C4-2B (cell line): ENCODE results near the gene ACOXL.

ENCODE experiments used
- H3K27ac ChIP-seq: fragments of 450-650 bp; 2 replicates; pipeline ENCODE4 v1.5.1; 2017
- ZFX ChIP-seq: fragments of 450-650 bp; IDR thresholded peaks from 2 replicates; pipeline ENCODE4 v1.6.1; 2017
- TF ChIP-seq, protein P1 (sequence below): fragments of 450-650 bp; conservative IDR thresholded peaks from 2 replicates; pipeline ENCODE4 v1.5.1; 2017; ENCODE audit warnings: mild to moderate bottlenecking

Gene ACOXL

GRCh38 chr2:111045771-111046444 is 313.5 kb downstream of the ACOXL start:
- TF ChIP-seq ZFX, result no peak
- TF ChIP-seq, protein P1, sequence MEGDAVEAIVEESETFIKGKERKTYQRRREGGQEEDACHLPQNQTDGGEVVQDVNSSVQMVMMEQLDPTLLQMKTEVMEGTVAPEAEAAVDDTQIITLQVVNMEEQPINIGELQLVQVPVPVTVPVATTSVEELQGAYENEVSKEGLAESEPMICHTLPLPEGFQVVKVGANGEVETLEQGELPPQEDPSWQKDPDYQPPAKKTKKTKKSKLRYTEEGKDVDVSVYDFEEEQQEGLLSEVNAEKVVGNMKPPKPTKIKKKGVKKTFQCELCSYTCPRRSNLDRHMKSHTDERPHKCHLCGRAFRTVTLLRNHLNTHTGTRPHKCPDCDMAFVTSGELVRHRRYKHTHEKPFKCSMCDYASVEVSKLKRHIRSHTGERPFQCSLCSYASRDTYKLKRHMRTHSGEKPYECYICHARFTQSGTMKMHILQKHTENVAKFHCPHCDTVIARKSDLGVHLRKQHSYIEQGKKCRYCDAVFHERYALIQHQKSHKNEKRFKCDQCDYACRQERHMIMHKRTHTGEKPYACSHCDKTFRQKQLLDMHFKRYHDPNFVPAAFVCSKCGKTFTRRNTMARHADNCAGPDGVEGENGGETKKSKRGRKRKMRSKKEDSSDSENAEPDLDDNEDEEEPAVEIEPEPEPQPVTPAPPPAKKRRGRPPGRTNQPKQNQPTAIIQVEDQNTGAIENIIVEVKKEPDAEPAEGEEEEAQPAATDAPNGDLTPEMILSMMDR, result no peak
- H3K27ac ChIP-seq, result no peak overlapping the region

DNA sequence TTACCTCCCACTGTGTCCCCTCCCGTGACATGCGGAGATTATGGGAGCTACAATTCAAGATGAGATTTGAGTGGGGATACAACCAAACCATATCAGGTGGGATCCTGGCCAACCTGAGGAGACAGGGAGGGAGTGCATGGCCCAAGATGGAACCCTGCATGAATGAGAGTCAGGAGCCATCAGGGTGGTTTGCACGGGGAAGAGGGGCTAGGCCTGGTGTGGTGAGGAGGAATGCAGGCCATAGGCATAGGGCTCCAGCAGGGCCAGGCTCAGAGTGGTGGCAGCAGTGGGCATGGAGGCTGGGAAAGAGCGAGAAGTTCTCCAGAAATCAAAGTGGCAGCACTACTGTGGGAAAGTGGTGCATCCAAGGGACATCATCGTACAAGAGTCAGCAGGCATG is 314.3 kb downstream of the ACOXL start:
- TF ChIP-seq, protein P1, result no peak
- no peak for TF ChIP-seq ZFX
- H3K27ac ChIP-seq, result no peak overlapping the region

DNA sequence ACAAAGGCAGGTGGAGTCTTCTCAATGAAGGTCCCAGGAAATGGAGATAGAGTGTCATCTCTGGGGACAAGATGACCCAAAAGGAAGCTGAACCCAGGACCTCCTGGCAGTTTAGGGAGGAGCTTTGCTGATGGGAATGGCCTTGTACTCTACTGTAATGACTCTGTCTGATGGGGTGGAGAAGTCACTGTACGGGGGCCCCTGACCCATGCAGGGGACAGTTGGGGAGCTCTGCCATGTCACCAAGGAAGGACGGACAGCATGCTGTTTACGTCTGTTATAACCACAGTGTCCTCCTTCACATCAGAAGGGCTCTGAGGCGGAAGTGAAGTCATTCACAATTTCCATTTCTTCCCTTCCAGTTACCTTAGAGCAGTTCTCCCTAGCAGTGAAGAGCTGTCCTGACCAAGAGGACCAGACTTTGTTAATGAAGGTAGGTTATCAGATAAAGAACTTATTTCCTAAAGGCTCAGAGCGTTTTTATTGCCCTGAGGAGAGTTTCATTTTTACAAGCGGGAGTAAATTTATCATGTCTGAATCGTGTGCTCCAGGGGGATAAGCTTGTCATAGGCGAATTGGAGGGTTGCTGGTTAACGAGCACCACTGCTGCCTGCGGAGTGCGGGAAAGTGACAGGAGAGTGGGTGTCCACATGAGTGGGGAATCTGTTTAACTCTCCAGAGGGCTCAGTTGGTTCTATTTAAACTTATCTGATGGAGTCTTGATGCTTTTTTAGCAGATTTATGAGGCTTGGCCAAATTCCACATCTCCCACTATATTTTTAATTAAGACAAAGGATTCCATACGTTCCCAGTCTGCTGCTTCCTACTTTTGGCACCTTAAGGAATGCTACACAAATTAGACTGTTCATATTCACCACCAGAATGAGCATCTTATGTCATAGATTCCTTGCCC is 316.7 kb downstream of the ACOXL start:
- H3K27ac ChIP-seq, result no peak overlapping the region

DNA sequence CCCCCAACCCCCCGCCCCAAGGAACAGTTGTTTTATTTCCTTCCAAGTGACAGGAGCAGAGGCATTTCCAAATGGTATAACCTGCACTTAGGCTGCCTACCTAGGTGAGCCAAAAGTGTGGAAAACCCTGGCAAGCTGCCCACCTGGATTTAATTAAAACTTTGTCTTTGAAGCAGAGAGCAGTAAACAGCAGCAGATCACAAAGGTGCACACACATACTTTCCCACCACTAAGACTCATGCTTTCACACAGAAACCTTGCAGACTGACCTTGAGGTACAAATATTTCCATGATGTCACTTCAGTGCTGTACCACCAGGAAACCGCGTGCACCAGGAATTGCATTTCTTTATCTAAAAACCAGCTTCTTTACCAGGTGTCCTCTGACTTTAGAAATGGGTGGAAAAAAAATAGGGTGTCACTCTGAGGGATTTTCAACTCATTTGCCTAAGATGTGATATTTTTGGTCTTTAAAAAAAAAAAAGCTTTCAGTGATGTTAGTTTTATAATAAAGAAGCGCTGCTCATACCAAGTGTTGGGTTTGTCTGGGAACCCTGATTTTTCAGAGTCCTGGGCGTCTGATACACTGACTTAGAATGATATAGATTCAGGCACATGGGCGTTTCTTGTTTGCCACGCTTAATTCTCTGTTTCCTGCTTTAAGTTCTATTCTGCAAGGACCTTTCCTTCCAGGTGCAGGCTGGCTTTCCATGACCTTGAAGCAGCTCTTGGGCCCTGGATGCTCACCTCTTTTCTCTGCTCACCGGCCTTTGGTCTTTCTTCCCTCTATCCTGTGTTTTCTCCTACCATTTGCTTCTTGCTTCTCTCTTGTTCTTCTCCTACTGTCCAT is 317.6 kb downstream of the ACOXL start:
- H3K27ac ChIP-seq, result no peak overlapping the region
- TF ChIP-seq, protein P1, result no peak
- no peak for TF ChIP-seq ZFX

More for the DNA sequence above, 316.7 kb downstream of the ACOXL start:
- TF ChIP-seq ZFX, result no peak
- TF ChIP-seq, protein P1, result no peak

DNA sequence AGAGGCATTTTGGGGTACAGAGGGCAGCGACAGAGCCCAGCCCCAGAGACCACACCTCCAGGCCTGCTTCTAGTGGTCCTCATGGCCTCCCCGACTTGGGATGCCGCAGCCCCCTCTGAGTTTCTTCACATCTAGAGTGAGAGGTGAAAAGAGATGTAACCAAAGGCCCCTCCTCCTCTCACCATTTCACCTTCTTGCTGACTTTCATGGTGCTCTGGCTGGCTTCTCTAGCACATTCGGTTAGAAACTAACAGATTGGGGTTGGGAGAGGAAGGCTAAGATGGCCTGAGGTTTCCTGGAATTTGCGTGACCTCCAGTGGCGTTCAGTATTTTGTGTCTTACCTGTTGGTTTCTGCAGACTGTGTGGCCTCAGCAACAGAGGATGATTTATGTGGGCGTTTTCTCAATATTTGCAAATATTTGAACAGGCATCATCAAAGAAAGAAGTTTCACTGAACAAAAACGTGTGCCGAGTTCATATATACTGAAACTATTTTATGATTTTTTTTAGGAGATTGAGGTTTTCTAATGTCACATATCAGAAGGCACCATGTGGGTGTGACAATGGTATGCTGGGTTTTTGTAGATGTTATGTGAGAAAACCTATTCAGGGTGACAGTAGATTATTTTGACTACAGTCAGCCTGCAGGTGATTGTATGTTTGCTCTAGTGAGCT is 318.5 kb downstream of the ACOXL start:
- H3K27ac ChIP-seq, result no peak overlapping the region
- no peak for TF ChIP-seq ZFX
- TF ChIP-seq, protein P1, result no peak

DNA sequence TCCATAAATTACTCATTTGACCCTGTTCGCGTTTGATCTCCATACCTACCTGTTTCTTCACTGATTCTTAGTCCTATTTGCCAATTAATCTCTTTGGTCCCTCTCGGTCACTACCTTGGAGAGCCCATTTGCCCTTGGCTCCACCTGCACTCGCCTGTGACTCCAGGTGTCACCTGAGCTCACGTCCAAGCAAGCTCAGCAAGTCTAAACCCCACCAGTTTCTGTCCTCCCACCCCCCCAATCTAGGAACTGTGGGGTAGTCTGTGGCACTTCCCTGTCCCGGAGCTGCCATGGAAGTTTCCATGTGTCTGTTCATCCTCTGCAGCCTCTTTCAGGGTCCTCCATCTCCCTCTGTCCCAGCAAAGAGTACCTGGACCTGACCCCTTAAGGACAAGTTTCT is 320.2 kb downstream of the ACOXL start:
- no peak overlapping the region for H3K27ac ChIP-seq
- TF ChIP-seq, protein P1, result no peak
- TF ChIP-seq ZFX, result no peak
